ENCODE measurements around the gene DSG3. TPM values are rescaled to one million over a fixed set of nuclear protein-coding genes. Genes with fewer than 3 reads are reported as not detected.

The DSG3 gene
- total RNA-seq, 2 donors from 2014 or later, result 0.08 TPM; not detected in 1

DNA sequence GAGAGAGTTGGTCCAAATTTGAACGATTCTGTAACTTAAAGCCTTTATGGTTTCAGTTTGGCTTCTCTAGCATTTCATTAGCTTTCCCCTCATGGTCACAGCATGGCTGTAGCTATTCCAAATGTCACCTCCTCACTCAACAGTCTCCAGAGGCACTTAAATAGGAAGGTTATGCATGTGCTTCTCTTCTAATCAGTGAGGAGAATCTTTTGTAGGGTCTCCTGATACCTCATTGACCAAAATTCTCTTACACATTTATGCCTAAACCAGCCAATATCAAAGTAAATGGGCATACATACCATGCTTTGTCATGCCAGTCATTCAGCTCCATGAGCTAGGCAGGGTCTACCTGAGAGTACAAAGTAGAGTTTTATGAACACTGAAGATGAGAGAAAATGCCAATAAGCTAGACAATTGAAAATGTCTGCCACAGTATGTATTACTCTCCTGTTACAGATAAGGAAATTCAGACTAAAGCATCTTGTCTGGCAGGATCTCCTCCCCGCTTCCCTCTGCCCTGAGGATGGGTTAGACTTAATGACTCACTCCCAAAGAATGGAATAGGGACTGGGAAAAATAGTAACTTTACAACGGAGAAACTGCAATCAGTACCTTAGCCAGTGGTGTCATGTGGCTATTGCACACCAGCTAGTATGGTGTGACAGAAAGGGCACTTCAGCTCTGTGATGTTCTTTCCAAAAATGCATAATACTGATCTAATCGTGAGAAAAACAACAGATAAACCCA lies 65.8 kb downstream of the DSG3 start:
- H3K4me1 ChIP-seq, result peaks cover 0 to 24% of the 10 kb centered on the region in 2 donors
- no peak overlapping the region for H3K4me3 ChIP-seq
- no peak overlapping the region for H3K27ac ChIP-seq
- DNase-seq (ENCODE audit: low spot score), result no peak
- no peaks in the 10 kb centered on the region for H3K36me3 ChIP-seq
- TF ChIP-seq, protein P1, sequence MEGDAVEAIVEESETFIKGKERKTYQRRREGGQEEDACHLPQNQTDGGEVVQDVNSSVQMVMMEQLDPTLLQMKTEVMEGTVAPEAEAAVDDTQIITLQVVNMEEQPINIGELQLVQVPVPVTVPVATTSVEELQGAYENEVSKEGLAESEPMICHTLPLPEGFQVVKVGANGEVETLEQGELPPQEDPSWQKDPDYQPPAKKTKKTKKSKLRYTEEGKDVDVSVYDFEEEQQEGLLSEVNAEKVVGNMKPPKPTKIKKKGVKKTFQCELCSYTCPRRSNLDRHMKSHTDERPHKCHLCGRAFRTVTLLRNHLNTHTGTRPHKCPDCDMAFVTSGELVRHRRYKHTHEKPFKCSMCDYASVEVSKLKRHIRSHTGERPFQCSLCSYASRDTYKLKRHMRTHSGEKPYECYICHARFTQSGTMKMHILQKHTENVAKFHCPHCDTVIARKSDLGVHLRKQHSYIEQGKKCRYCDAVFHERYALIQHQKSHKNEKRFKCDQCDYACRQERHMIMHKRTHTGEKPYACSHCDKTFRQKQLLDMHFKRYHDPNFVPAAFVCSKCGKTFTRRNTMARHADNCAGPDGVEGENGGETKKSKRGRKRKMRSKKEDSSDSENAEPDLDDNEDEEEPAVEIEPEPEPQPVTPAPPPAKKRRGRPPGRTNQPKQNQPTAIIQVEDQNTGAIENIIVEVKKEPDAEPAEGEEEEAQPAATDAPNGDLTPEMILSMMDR (IDR thresholded peaks at IDR 0.05), result no peak
- no peaks in the 10 kb centered on the region for H3K27me3 ChIP-seq
- no peaks in the 10 kb centered on the region for H3K9me3 ChIP-seq

DNA sequence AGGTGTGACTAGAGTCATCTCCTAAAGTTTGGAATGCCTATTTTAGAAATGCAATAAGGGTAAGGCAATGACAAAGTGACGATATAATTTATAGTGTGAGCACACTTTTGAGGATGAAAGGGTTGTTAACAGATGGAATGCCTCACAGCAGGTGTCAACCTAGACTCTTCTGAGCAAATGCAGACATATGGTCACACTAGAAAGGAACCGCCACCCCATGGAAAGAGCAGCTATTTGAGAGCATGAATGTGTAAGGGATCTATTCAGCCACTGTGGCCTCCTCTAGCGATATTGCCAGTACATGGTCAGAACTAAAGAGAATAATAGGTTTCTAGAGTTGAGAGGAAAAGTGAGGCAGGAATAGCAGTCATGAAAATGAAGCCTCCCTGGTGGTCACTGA lies 68.9 kb downstream of the DSG3 start:
- Histone ChIP-seq H3K4me3 (no peak overlapping the region), H3K4me1 (peaks cover 0 to 13% of the 10 kb centered on the region in 2 donors), H3K36me3 (peaks cover 13% of the 10 kb centered on the region), H3K27me3 (no peaks in the 10 kb centered on the region), H3K9me3 (no peaks in the 10 kb centered on the region), H3K27ac (no peak overlapping the region)
- DNase-seq (ENCODE audit: low spot score), result no peak
- TF ChIP-seq, protein P1 (IDR thresholded peaks at IDR 0.05), result no peak

DNA sequence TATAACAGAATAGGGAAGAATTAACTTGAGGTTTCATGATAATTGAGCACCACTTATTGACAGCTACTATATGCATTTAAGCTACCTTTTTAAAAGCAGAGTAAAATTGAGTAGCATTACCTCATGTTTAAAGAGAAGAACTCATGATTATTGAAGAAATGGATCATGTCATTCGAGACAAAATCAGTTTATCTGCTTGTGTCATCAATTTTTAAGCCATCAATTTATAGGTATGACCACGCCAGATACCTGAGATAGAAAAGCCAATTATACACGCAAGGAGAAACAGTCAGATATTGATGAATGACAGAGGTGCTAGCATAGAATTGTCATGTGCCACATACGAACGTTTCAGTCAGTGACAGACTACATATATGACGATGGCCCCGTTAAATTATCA lies 78.8 kb downstream of the DSG3 start:
- Histone ChIP-seq H3K27me3 (no peaks in the 10 kb centered on the region), H3K27ac (no peak overlapping the region), H3K36me3 (peaks cover 23% of the 10 kb centered on the region), H3K4me3 (no peak overlapping the region), H3K4me1 (no peaks in the 10 kb centered on the region), H3K9me3 (no peaks in the 10 kb centered on the region)
- TF ChIP-seq, protein P1 (IDR thresholded peaks at IDR 0.05), result no peak
- DNase-seq (ENCODE audit: low spot score), result no peak

Other genes with a start within 250 kb of the DSG3 start
- 1 to 10 TPM; 4.2 to 4.7 TPM for gene DSG1, start 129.6 kb upstream of the DSG3 start, total RNA-seq
- gene DSG4, start 71.0 kb upstream of the DSG3 start, total RNA-seq, result not detected
- 10 to 100 TPM; 64.4 to 72.7 TPM for gene DSG2, start 50.4 kb downstream of the DSG3 start, total RNA-seq
- gene TTR, start 144.1 kb downstream of the DSG3 start, total RNA-seq, result not detected
- gene B4GALT6, start 236.8 kb downstream of the DSG3 start, total RNA-seq, result 1 to 10 TPM; 3.4 to 5.6 TPM